Heart right ventricle (tissue), 16 donors: ENCODE data around the gene CHPF. TPM values are rescaled to one million over a fixed set of nuclear protein-coding genes. Genes with fewer than 3 reads are reported as not detected.

Experiments used
- ATAC-seq, 8 donors: fragments of 200-7000 bp; cut with Tn5 transposase; one replicate each; pipeline ENCODE4 v1.9.1; 2020; ENCODE audit warnings: mild to moderate bottlenecking in 8 of 8, moderate library complexity in 8 of 8, moderate number of reproducible peaks in 1 of 8
- DNase-seq, 2 donors: peaks; one replicate each; pipeline ENCODE4 v3.0.0-alpha.2; 2020
- H3K27ac ChIP-seq, 10 donors: fragments of 200-600 bp; sonication (generic) in 2 of 10; one replicate each; pipeline versions ENCODE4 v1.5.0 to v1.8.0; 2020 to 2022; ENCODE audit warnings: mild to moderate bottlenecking in 3 of 10
- H3K27me3 ChIP-seq, 7 donors: fragments of 200-600 bp; one replicate each; pipeline ENCODE4 v1.8.0; 2021 to 2022; ENCODE audit warnings: mild to moderate bottlenecking in 2 of 7
- H3K36me3 ChIP-seq, 9 donors: fragments of 200-600 bp; sonication (generic) in 1 of 9; one replicate each; pipeline versions ENCODE4 v1.5.0 to v1.8.0; 2020 to 2022; ENCODE audit warnings: mild to moderate bottlenecking in 2 of 9
- H3K4me1 ChIP-seq, 9 donors: fragments of 200-600 bp; sonication (generic) in 1 of 9; one replicate each; pipeline versions ENCODE4 v1.5.0 to v1.8.0; 2020 to 2022; ENCODE audit warnings: mild to moderate bottlenecking in 4 of 9
- H3K4me3 ChIP-seq, 10 donors: fragments of 200-600 bp; sonication (generic) in 2 of 10; one replicate each; pipeline versions ENCODE4 v1.5.0 to v1.8.0; 2020 to 2022; ENCODE audit warnings: mild to moderate bottlenecking in 7 of 10, moderate library complexity in 2 of 10
- H3K9me3 ChIP-seq, 11 donors: fragments of 200-600 bp in 10 of 11; sonication (generic) in 2 of 11; one replicate each; pipeline versions ENCODE4 v1.5.0 to v1.8.0; 2013 to 2022; ENCODE audit warnings: mild to moderate bottlenecking in 2 of 11, control low read depth in 1 of 11, moderate library complexity in 1 of 11
- CTCF ChIP-seq, 9 donors: fragments of 200-600 bp; sonication (generic) in 2 of 9; IDR thresholded peaks; one replicate each; pipeline versions ENCODE4 v1.5.0 to v1.8.0; 2021 to 2022; ENCODE audit warnings: antibody characterized with exemption in 9 of 9, mild to moderate bottlenecking in 5 of 9, moderate library complexity in 1 of 9
- WGBS, 2 donors: extraction: QIAGEN DNeasy Blood & Tissue Kit; methylation state at CpG; one replicate each; pipeline ENCODE4 v1.1.7; 2013; ENCODE audit warnings: inconsistent platforms in 1 of 2; 5-methylcytosine and 5-hydroxymethylcytosine counted together
- intact Hi-C, 10 donors: fragments of 100-400 bp; cut with DNase I; formaldehyde crosslinking; loops; one replicate each; pipeline versions ENCODE4 v1.11.1 to v1.14.2; 2022
- polyA plus RNA-seq, 2 donors: library from polyadenylated mRNA; stranded (reverse); fragments of 200-250 nt; gene quantifications; one replicate each; pipeline ENCODE4 v1.2.3, GENCODE V29; 2013
- total RNA-seq, 10 donors: library from RNA; stranded (reverse); fragmentation: NEBNext Ultra II Directional in 3 of 10; extraction: Animal tissue kit (Norgen Biotek cat#: 25700) in 3 of 10; gene quantifications; one replicate each; pipeline versions ENCODE4 v1.2.1 to v1.2.4, GENCODE V29; 2021 to 2023
- donor health status: Arrhythmogenic right ventricular cardiomyopathy.
- donor health status: ischemic (EF 13 %, LVEDD 7.1; RV severe dilation, severe dysfunction).
- donor health status: healthy with polysubstance abuse.
- donor health status: DM: no; HTN: yes; CAD: no.
- donor health status: DM: no; HTN: no; CAD: no.
- donor health status: ischemic (EF 25% LVEDD 6.9; RV normal size, moderate dysfunction).
- donor health status: ischemic (EF 25% LVEDD 5.7; RV mildly dilated, moderate dysfunction).
- donor health status: healthy.
- donor health status: DM: yes; HTN: yes; CAD: no.
- donor health status: Ischemic cardiomyopathy.
- donor health status: ischemic (EF 35%, LVEDD 5.7; RV mildly dilated, moderate dysfunction).
- donor health status: nonischemic (EF 11% LVEDD 7.7; RV severe dilation, severe dysfunction).
- donor health status: DM: yes; HTN: yes; CAD: no.
- donor health status: PGD.
- donor health status: ischemic (EF 29% LVEDD 5.4; RV normal size, mild dysfunction).
- donor health status: nonischemic (EF 23%, LVEDD 6.1; RV moderate dilation, normal function).

The CHPF gene
- total and polyA plus RNA-seq, 12 donors: 66.5 to 221 (median 95.9) TPM

GRCh38 chr2:219522111-219523030 is 21.2 kb downstream of the CHPF start:
- ATAC-seq: peak in 6 of 8 donors; percentile 1 to 35 (median 18)
- H3K4me1 ChIP-seq: peaks cover 15 to 63% (median 30%) of the 10 kb centered on the region in 9 donors
- H3K9me3 ChIP-seq: no peaks in the 10 kb centered on the region
- WGBS, 2 donors: 3 to 5% methylated on average over 58 to 70 of the region's 70 CpGs
- peak in 1 of 9 donors; percentile 18 for TF ChIP-seq CTCF (IDR thresholded peaks at IDR 0.05)
- peak overlapping the region in 9 of 10 donors; percentile 7 to 42 (median 27) for H3K4me3 ChIP-seq
- intact Hi-C loops: loop anchor here in 1 of 10 donors (5.0 kb wide), 1 partner anchor 45 kb away; no protein-coding TSS in a partner anchor
- DNase-seq: no peak
- no peaks in the 10 kb centered on the region for H3K36me3 ChIP-seq
- peaks cover 5 to 94% (median 52%) of the 10 kb centered on the region in 7 donors for H3K27me3 ChIP-seq
- peak overlapping the region in 7 of 10 donors; percentile 23 to 81 (median 62) for H3K27ac ChIP-seq

- intact Hi-C loops: loop anchor here in 2 of 10 donors (2.0 to 5.0 kb wide), 2 partner anchors 44 to 62 kb away; no protein-coding TSS in a partner anchor
- H3K27me3 ChIP-seq: peaks cover 5 to 92% (median 41%) of the 10 kb centered on the region in 7 donors
Observed at GRCh38 chr2:219521066-219521880, 22.3 kb downstream of the CHPF start.

GRCh38 chr2:219520079-219520478 is 23.5 kb downstream of the CHPF start:
- peaks cover 9 to 43% (median 25%) of the 10 kb centered on the region in 9 donors for H3K4me1 ChIP-seq
- intact Hi-C loops: loop anchor here in 2 of 10 donors (2.0 to 5.0 kb wide), 2 partner anchors 43 to 61 kb away; no protein-coding TSS in a partner anchor
- no peak overlapping the region for H3K4me3 ChIP-seq
- peak in 5 of 8 donors; percentile 13 to 61 (median 20) for ATAC-seq
- no peak for DNase-seq
- no peak for TF ChIP-seq CTCF (IDR thresholded peaks at IDR 0.05)
- 64 to 80% methylated on average over 7 to 8 of the region's 8 CpGs for WGBS, 2 donors
- H3K36me3 ChIP-seq: no peaks in the 10 kb centered on the region
- no peaks in the 10 kb centered on the region for H3K9me3 ChIP-seq
- peak overlapping the region in 3 of 10 donors; percentile 39 to 81 (median 77) for H3K27ac ChIP-seq
- peaks cover 5 to 93% (median 39%) of the 10 kb centered on the region in 7 donors for H3K27me3 ChIP-seq

More at GRCh38 chr2:219521066-219521880, 22.3 kb downstream of the CHPF start:
- Histone ChIP-seq H3K27ac (peak overlapping the region in 7 of 10 donors; percentile 35 to 81 (median 62)), H3K4me3 (no peak overlapping the region), H3K4me1 (peaks cover 14 to 52% (median 25%) of the 10 kb centered on the region in 9 donors), H3K9me3 (no peaks in the 10 kb centered on the region), H3K36me3 (no peaks in the 10 kb centered on the region)
- ATAC-seq (peak; percentile 58 to 79 (median 66)), DNase-seq (peak in 1 of 2 donors; percentile 45)
- TF ChIP-seq CTCF (IDR thresholded peaks at IDR 0.05): peak; percentile 18 to 69 (median 54)
- 15 to 18% methylated on average over 14 of the region's 14 CpGs for WGBS, 2 donors
